T-helper 9 cell (primary cell): Measurements from ENCODE around the gene CACNA1C.

Source experiments
- DNase-seq: peaks from one replicate; pipeline ENCODE4 v3.0.0-alpha.2; 2020

CACNA1C gene

DNA sequence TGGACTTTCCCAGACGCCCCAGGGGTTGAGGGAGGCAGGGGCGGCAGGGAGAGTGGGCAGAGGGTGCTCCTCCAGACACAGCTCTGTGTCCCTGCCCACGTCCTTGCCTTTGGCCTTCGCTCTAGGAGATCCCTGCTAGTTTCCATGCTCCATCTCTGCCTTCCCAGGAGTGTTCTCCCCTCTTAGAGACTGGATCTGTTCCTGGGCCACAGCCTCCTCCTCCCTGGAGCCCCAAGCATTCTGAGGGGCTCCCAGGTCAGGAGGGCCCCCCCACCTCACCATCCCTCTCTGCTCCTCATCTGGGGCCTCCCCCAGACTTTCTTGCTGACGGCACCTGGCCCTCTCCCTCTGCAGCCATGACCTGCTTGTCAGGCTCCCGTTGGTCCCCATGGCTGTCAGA lies 526.0 kb downstream of the CACNA1C start:
- DNase-seq: no peak

DNA sequence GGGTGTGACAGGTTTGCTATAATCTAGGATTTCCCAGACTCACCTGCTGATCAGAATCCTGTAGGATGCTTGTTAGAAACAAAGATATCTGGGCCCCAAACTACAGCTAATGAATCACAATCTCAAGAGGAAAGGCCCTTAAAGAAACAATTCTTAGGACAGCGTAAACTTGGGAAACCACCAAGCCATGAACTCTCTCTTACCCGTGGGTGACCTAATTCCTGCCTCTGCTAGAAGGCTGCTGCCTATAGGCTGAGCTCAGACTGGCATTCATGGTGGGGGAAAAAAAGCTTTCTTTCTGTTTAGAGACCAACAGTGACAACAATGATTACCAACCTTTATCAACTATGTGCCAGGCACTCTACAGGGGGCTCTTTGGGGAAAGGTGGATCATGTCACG lies 528.0 kb downstream of the CACNA1C start:
- DNase-seq: no peak

DNA sequence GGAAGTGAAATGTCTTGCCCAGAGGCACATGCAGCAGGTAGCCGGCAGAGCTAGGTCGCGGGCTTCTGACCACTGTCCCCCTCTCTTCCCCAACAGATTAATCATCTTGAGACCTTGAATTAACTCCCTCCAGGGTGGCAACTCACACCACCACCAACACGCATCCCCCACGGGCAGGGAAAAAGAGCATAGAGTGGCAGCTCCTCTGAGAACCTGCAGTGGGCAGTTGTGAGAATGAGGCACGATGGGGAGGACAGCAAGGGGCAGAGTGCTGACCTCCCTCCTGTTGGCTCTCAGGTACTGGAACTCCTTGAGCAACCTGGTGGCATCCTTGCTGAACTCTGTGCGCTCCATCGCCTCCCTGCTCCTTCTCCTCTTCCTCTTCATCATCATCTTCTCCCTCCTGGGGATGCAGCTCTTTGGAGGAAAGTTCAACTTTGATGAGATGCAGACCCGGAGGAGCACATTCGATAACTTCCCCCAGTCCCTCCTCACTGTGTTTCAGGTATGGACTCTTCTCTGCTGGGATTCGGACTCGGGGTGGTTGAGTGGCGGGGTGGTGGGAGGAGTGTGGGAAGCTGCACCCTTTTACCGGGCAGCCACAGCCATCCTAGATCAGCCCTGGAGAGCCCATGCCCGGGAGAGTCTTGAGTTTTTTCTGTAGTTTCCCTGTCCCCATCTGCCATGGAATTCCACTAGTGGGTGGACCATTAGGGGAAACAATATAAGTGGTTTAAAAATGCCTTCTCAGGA lies 528.7 kb downstream of the CACNA1C start:
- no peak for DNase-seq

DNA sequence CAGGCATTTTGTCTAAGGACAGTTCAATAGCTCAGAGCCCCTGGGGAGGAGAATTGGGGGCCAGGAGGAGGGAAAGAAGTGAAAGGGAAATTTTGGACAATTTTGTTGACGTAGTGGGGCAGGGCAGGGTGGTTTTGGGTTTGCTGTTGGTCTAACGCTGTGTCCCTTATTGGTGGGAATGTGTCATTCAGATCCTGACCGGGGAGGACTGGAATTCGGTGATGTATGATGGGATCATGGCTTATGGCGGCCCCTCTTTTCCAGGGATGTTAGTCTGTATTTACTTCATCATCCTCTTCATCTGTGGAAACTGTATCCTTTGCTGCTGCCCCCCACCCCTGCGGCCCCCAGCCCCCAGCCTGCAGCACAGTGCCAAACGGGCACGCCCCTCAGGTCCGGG lies 529.8 kb downstream of the CACNA1C start:
- DNase-seq: no peak

DNA sequence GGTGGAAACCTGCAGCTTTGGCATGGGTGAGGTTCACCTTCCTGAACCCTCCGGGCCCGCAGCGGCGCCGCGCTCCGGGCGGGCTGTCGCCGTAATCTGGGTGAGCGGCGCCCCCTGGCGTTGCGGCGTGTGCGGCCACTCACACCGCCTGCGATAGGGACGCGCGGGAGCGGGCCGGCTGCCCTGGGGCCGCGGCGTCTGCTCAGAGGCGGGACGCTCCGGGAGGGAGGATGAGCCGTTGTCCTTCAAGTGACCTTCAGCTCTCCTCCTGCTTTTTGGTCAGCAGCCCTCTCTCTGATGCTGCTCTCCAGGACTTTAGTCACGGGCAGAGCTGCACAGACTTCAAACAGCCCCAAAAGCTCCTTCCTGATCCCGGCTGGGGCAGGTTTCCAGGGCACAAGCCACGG lies 530.3 kb downstream of the CACNA1C start:
- no peak for DNase-seq

DNA sequence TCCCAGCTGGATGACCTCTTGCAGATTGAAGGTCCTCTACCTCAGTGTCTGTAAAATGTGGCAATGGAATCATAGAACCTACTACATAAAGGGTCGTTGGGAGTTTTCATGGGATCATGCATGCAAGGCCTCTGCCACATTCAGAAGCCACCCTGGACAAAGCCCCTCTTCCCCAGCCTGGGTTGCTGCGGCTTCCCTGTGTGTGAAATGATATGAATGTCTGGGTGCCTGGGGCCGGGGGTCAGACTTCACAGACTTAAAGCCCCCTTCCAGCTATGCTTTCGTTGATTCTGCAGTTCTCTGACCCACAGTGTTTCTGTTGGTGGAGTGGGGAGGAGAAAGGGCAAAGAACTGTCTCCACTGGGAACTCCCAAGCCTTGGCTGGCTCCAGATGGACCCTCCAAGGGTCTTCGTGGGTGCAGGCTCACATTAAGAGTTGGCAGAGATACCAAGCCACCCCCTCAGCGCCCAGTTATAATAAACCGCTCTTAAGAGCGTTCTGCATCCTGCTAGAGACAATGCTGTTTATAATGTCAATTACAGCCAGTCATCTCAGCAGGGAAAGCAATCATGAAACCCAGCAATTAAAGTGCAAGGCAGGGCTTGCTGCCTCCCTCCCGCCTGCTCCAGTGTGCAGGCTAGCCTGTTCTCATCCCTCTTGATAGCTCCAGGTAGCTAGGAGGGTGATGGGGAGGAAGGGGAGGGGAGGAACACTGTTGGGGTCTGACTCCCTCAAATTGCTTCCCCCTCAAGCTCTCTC lies 531.0 kb downstream of the CACNA1C start:
- DNase-seq: no peak

- DNase-seq: no peak
These were observed 533.6 kb downstream of the CACNA1C start for GRCh38 chr12:2586156-2587038.

GRCh38 chr12:2588345-2588744 lies 535.6 kb downstream of the CACNA1C start:
- no peak for DNase-seq

GRCh38 chr12:2589381-2589780 lies 536.6 kb downstream of the CACNA1C start:
- no peak for DNase-seq

DNA sequence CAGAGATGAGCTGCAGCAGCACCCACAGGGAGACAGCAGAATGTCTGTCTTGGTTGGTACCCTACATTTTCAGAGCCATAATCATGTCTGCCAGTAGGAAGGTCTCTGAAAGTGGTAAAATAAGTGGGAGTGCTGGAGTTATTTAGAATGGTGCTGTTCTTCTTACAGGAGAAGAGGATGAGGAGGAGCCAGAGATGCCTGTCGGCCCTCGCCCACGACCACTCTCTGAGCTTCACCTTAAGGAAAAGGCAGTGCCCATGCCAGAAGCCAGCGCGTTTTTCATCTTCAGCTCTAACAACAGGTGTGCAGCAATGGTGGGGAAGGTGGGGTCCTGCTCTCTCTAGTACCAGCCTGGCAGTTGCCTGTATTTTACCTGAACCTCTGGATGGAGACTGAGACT lies 540.3 kb downstream of the CACNA1C start:
- DNase-seq: no peak

DNA sequence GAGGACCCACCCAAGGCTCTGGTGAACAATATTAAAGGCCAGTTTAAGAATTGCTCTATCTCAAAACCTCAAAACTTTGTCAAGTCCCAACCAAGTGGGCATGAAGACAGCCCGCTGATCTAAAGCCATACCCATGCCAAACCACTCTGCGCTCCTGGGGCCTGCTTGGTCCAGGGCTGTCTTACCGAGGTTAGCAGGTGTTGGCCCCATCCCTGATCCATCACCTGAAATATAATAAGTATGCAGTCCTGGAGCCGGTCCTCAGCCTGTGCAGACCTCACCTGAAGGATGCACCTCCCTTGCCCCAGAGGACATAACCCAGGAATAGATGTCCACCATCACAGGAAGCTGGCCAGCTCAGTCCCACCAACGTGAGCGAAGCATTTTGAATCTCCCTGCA lies 543.7 kb downstream of the CACNA1C start:
- no peak for DNase-seq

- no peak for DNase-seq
These were observed 552.5 kb downstream of the CACNA1C start for GRCh38 chr12:2605301-2605700.

DNA sequence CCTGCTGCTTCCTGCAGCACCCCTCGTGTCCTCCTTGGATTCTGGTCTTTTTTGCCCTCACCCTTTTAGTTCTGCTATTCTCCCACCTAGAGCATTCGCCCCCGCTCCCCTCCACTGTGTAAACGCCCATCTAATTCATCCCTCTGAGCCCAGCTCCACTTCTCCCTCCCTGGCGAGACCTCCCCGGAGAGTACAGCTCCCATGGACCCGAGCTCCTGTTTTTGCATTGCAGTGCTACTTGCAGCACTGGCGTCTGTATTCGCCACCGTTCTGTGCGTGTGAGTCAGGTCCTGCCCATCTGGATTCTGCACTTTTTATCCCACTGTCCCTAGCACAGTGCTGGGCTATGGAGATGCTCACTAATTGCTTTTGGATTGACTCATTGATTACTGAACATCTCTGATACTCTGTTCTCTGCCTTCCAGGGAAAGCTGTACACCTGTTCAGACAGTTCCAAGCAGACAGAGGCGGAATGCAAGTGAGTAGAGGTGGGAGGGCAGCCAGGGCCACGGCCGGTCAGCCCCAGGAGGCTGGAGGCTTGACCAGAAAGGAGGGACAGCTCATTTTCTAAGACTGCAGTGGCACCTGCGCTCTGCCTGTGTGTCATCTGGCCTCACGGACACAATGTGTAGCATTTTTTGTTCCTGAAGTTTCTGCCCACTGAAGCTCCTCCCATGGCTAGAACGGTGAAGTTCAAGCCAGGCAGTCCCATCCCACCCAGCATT lies 553.6 kb downstream of the CACNA1C start:
- DNase-seq: no peak

DNA sequence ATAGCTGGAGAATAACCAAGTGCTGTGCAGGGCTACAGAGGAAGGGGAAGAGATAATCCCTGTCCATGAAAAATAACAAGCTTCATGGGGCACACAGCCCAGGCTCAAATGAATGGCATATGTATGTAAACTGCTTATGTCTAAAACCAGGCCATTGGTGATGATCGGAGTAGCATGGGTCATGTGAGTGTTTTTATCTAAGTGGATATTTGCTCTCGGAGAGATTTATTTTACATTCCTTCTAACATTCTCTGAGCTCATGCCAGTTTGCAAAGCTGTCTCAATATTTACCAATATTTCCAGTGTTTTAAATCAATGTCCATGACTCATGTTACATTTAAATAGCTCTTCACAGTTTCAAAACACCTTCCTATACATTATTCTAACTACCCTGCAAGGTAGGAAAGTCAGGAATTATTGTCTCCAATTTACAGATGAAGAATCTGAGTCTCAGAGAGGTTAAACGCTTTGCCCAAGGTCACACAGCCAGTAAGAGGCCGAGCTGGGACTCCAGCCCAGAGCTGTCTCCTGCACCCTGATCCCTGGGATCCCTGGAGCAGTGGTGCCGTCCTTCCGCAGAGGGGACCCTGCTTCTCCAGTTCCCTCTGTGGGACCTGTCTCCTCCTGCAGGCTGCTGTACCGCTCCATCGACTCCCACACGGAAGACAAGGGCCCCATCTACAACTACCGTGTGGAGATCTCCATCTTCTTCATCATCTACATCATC lies 555.3 kb downstream of the CACNA1C start:
- no peak for DNase-seq

DNA sequence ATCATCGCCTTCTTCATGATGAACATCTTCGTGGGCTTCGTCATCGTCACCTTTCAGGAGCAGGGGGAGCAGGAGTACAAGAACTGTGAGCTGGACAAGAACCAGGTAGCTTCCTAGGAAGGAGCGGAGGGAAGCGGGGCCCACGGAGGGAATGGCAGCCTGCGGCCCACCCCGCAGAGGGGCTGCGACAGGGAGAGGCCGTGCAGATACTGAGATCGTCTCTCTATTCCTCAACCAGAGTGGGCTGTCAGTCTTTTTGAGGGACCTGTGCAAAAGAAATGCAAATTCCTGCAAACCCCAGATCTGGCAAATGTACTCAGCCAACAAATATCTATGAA lies 555.8 kb downstream of the CACNA1C start:
- no peak for DNase-seq

- no peak for DNase-seq
These were observed 556.2 kb downstream of the CACNA1C start for GRCh38 chr12:2609020-2609419.

DNA sequence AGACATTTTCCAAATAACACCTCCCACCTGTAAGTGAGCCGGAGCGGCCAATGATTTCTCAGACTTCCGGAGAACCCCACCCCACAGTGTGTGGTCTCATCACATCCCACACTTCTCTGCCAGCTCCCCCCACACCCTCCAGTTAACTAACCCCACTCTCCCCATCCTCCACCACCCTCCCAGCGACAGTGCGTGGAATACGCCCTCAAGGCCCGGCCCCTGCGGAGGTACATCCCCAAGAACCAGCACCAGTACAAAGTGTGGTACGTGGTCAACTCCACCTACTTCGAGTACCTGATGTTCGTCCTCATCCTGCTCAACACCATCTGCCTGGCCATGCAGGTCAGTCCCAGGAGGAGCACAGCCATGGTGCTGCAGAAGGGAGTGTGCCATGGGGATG lies 557.6 kb downstream of the CACNA1C start:
- no peak for DNase-seq

GRCh38 chr12:2613326-2614073 lies 560.7 kb downstream of the CACNA1C start:
- no peak for DNase-seq

DNA sequence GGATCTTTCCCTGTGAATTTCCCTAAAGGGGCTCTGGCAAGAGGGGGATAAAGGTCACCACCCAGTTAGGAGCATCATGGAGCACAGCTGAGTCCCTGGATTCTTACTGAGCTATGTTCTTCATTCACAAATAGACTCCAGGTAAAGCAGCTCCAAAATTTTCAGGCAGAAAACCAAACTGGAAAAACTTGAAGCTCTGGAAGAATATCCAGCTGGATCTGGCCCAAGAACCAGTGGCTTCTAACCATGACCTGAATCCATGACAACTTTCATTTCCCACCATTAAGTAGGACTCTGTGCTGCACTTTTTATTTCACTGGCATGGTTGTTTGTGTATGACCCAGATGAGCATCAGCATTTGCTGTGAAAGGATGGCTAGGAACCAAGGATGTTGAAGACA lies 561.6 kb downstream of the CACNA1C start:
- no peak for DNase-seq

- DNase-seq: no peak
These were observed 563.0 kb downstream of the CACNA1C start for GRCh38 chr12:2615665-2616402.

GRCh38 chr12:2616763-2617162 lies 564.0 kb downstream of the CACNA1C start:
- DNase-seq: no peak
